ENCODE measurements around the gene CNTNAP2.

The CNTNAP2 gene

DNA sequence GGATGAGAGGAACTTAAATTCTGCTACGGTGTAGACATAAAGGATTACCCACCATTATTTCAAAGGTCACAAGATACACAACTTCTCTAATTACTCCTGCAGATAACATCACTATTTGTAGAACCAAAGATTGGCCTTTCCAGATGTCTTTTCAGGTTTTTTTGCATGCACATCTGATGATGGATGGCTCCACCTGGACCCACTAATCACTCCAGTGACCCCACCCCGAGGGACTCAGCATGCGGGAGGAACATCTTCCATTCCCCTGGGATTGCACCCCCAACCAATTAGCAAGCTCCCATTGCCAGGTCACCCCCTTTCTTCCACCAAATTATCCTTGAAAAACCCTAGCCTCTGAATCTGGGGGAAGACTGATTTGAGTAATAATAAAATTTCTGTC is 608.9 kb downstream of the CNTNAP2 start (continued):
- TF ChIP-seq, protein P1, sequence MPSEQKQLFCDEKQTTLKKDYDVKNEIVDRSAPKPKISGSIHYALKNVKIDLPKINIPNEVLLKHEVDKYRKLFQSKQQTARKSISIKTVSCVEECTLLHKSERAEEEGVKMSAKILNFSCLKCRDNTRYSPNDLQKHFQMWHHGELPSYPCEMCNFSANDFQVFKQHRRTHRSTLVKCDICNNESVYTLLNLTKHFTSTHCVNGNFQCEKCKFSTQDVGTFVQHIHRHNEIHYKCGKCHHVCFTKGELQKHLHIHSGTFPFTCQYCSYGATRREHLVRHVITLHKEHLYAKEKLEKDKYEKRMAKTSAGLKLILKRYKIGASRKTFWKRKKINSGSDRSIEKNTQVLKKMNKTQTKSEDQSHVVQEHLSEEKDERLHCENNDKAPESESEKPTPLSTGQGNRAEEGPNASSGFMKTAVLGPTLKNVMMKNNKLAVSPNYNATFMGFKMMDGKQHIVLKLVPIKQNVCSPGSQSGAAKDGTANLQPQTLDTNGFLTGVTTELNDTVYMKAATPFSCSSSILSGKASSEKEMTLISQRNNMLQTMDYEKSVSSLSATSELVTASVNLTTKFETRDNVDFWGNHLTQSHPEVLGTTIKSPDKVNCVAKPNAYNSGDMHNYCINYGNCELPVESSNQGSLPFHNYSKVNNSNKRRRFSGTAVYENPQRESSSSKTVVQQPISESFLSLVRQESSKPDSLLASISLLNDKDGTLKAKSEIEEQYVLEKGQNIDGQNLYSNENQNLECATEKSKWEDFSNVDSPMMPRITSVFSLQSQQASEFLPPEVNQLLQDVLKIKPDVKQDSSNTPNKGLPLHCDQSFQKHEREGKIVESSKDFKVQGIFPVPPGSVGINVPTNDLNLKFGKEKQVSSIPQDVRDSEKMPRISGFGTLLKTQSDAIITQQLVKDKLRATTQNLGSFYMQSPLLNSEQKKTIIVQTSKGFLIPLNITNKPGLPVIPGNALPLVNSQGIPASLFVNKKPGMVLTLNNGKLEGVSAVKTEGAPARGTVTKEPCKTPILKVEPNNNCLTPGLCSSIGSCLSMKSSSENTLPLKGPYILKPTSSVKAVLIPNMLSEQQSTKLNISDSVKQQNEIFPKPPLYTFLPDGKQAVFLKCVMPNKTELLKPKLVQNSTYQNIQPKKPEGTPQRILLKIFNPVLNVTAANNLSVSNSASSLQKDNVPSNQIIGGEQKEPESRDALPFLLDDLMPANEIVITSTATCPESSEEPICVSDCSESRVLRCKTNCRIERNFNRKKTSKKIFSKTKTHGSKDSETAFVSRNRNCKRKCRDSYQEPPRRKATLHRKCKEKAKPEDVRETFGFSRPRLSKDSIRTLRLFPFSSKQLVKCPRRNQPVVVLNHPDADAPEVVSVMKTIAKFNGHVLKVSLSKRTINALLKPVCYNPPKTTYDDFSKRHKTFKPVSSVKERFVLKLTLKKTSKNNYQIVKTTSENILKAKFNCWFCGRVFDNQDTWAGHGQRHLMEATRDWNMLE (tag by site-specific recombination; conservative IDR thresholded peaks at IDR 0.05; ENCODE audit: low read depth): no peak
- TF ChIP-seq ZNF175 (tag by site-specific recombination; IDR thresholded peaks at IDR 0.05) (no peak), ZNF157 (tag by site-specific recombination; IDR thresholded peaks at IDR 0.05) (no peak), KLF10 (tag by site-specific recombination; IDR thresholded peaks at IDR 0.05) (no peak), ZIC2 (tag by site-specific recombination; IDR thresholded peaks at IDR 0.05) (no peak), ZBTB20 (tag by site-specific recombination; IDR thresholded peaks at IDR 0.05) (no peak), REPIN1 (tag by site-specific recombination; IDR thresholded peaks at IDR 0.05; ENCODE audit: low read depth) (no peak)
- TF ChIP-seq, protein P2, sequence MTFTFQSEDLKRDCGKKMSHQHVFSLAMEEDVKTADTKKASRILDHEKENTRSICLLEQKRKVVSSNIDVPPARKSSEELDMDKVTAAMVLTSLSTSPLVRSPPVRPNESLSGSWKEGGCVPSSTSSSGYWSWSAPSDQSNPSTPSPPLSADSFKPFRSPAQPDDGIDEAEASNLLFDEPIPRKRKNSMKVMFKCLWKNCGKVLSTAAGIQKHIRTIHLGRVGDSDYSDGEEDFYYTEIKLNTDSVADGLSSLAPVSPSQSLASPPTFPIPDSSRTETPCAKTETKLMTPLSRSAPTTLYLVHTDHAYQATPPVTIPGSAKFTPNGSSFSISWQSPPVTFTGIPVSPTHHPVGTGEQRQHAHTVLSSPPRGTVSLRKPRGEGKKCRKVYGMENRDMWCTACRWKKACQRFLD (tag by site-specific recombination; IDR thresholded peaks at IDR 0.05): no peak
- TF ChIP-seq, protein P3, sequence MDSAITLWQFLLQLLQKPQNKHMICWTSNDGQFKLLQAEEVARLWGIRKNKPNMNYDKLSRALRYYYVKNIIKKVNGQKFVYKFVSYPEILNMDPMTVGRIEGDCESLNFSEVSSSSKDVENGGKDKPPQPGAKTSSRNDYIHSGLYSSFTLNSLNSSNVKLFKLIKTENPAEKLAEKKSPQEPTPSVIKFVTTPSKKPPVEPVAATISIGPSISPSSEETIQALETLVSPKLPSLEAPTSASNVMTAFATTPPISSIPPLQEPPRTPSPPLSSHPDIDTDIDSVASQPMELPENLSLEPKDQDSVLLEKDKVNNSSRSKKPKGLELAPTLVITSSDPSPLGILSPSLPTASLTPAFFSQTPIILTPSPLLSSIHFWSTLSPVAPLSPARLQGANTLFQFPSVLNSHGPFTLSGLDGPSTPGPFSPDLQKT (IDR thresholded peaks at IDR 0.05; ENCODE audit: borderline replicate concordance, low read depth, low read length): no peak

DNA sequence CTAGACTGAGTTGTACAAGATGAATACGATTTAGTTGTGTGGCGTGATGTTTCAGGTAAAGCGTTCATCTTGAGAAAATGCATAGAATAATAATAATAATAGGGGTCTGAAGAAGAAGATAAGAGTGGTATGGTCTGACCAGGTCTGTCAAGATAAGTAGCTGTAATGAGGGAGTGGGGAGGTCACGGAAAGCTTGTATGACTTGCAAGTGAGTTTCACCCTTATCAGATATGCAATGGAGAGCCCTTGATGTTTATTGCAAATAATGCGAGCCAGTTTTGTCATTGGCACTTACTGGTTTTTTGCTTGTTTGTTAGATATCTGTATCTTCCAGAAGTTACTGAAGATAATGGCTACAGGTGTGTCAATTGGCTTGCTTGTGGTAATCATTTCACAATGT is 611.5 kb downstream of the CNTNAP2 start:
- POLR2A ChIA-PET: interaction anchor here (0.7 kb wide), 1 partner anchor 11 kb away, joined by 4 read pairs; no protein-coding TSS in a partner anchor
- TF ChIP-seq ZBTB17 (tag by site-specific recombination; IDR thresholded peaks at IDR 0.05) (no peak), ZNF658 (tag by site-specific recombination; IDR thresholded peaks at IDR 0.05) (no peak), ZFP41 (tag by site-specific recombination; IDR thresholded peaks at IDR 0.05; ENCODE audit: borderline replicate concordance) (no peak)

DNA sequence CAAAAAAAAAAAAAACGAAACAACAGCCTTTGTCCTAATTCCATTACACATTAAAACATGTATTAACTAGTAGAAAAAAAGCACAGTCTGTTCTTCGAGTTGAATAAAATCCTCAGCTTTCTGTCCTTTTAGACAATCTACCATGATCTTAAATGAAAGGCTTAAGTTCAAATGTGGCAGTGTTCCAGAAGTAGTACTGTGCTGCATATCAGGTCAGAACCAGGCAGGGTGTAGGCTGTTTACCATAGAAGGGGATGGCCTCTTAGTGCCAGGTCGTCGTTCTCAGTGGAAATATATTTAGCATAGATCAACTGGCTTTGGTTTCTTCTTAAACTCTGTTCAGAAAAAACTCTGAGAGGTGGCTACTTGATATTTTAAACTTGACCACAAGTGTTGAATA is 612.0 kb downstream of the CNTNAP2 start:
- no peak overlapping the region for H3K4me3 ChIP-seq (ENCODE audit: low read depth, low read length)
- POLR2A ChIA-PET: interaction anchor here (0.7 kb wide), 1 partner anchor 10 kb away, joined by 4 read pairs; no protein-coding TSS in a partner anchor
- H3K36me3 ChIP-seq (ENCODE audit: control insufficient read depth in 2 of 2, insufficient read depth in 1 of 2, low read length in 2 of 2): no peaks in the 10 kb centered on the region
- CTCF ChIA-PET: interaction anchor here (0.5 kb wide), 1 partner anchor 343 kb away, joined by 8 read pairs; no protein-coding TSS in a partner anchor
- no peaks in the 10 kb centered on the region for H3K4me1 ChIP-seq (ENCODE audit: control insufficient read depth, insufficient read depth, low read length)
- no peaks in the 10 kb centered on the region for H3K9me3 ChIP-seq (ENCODE audit: control insufficient read depth, insufficient read depth, low read depth, low read length)
- H3K27ac ChIP-seq (ENCODE audit: extremely low read depth, low read depth, low read length): no peak overlapping the region
- TF ChIP-seq SP7 (tag by site-specific recombination; IDR thresholded peaks at IDR 0.05) (no peak), ZNF624 (tag by site-specific recombination; IDR thresholded peaks at IDR 0.05) (no peak), ZNF629 (tag by site-specific recombination; IDR thresholded peaks at IDR 0.05) (no peak), ZNF768 (tag by site-specific recombination; IDR thresholded peaks at IDR 0.05) (no peak), MEIS1 (CRISPR knock-in tag; IDR thresholded peaks at IDR 0.05; ENCODE audit: borderline replicate concordance) (no peak), ZNF48 (tag by site-specific recombination; IDR thresholded peaks at IDR 0.05) (no peak), HOXC10 (CRISPR knock-in tag; IDR thresholded peaks at IDR 0.05) (no peak), ZNF24 (tag by site-specific recombination; IDR thresholded peaks at IDR 0.05) (no peak), ZNF140 (tag by site-specific recombination; IDR thresholded peaks at IDR 0.05) (no peak), KLF10 (tag by site-specific recombination; IDR thresholded peaks at IDR 0.05) (no peak), ZNF514 (tag by site-specific recombination; IDR thresholded peaks at IDR 0.05) (no peak), ZBTB20 (tag by site-specific recombination; IDR thresholded peaks at IDR 0.05) (no peak), ZBTB1 (tag by site-specific recombination; IDR thresholded peaks at IDR 0.05) (no peak), ZBTB48 (tag by site-specific recombination; IDR thresholded peaks at IDR 0.05) (no peak), ZNF776 (tag by site-specific recombination; IDR thresholded peaks at IDR 0.05; ENCODE audit: borderline replicate concordance) (no peak), ZNF660 (tag by site-specific recombination; IDR thresholded peaks at IDR 0.05) (no peak), ZNF416 (tag by site-specific recombination; IDR thresholded peaks at IDR 0.05) (no peak)
- TF ChIP-seq, protein P4, sequence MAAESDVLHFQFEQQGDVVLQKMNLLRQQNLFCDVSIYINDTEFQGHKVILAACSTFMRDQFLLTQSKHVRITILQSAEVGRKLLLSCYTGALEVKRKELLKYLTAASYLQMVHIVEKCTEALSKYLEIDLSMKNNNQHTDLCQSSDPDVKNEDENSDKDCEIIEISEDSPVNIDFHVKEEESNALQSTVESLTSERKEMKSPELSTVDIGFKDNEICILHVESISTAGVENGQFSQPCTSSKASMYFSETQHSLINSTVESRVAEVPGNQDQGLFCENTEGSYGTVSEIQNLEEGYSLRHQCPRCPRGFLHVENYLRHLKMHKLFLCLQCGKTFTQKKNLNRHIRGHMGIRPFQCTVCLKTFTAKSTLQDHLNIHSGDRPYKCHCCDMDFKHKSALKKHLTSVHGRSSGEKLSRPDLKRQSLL (tag by site-specific recombination; IDR thresholded peaks at IDR 0.05): no peak

More for the DNA sequence above, 611.5 kb downstream of the CNTNAP2 start:
- CTCF ChIA-PET: no interaction called here
- Histone ChIP-seq H3K4me1 (ENCODE audit: control insufficient read depth, insufficient read depth, low read length) (no peaks in the 10 kb centered on the region), H3K27ac (ENCODE audit: extremely low read depth, low read depth, low read length) (no peak overlapping the region), H3K36me3 (ENCODE audit: control insufficient read depth in 2 of 2, insufficient read depth in 1 of 2, low read length in 2 of 2) (no peaks in the 10 kb centered on the region), H3K9me3 (ENCODE audit: control insufficient read depth, insufficient read depth, low read depth, low read length) (no peaks in the 10 kb centered on the region), H3K4me3 (ENCODE audit: low read depth, low read length) (no peak overlapping the region)
